Erythroblast (primary cell): ENCODE data around the gene KRT36.

Experiments
- GATA1 ChIP-seq: IDR thresholded peaks from 2 replicates; pipeline ENCODE4 v1.6.1; 2011; ENCODE audit warnings: low read depth, mild to moderate bottlenecking, control low read depth, low read length, moderate library complexity
- POLR2A ChIP-seq: IDR thresholded peaks from 2 replicates; pipeline ENCODE4 v1.6.1; 2011; ENCODE audit warnings: mild to moderate bottlenecking, low read length

DNA sequence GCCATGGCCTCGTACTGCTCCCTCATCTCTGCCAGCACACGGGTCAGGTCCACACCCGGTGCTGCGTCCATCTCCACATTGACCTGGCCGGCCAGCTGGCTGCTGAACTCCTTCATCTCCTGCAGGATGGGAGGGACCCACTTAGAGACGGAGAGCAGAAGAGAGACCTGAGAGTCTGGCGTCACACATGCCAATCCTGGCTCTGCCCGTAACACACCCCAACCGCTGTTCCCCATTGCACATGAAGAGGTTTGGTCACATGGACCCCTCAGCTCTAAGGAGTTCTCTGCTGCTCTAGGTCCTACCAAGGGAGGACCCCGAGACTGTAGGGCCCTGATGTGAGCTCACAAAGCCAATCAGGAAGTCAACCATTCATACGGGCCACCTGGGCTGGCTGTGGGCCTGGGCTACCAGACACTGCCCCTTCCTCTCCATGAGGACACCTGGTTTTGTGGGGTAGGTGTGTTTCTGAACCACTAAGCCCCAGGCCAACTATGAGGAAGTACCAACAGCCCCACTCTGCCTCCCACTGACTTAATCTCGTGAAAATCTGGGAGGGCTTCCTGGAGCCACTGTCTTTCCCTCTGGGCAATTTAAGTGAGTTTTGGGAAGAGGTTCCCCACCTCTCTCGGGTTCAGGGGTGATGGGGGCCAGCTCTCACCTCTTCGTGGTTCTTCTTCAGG, 26.6 kb upstream of the KRT36 start:
- TF ChIP-seq POLR2A (no peak), GATA1 (no peak)
